Astrocyte (in vitro differentiated cells and primary cell): ENCODE measurements around the gene FBN1. TPM values are rescaled to one million over a fixed set of nuclear protein-coding genes. Genes with fewer than 3 reads are reported as not detected.

Experiments used
- DNase-seq: peaks from one replicate; pipeline ENCODE4 v3.0.0-alpha.2; 2010; ENCODE audit warnings: low read depth
- FAIRE-seq: peaks from 2 replicates; lab custom pipeline; 2011; peaks lifted over from hg19 to GRCh38; lab: Jason Lieb, UNC
- H2AFZ ChIP-seq: 2 replicates; pipeline ENCODE4 v1.6.0; 2012; ENCODE audit warnings: low read depth, low read length, inconsistent platforms
- H3K27ac ChIP-seq: 2 replicates; pipeline ENCODE4 v1.5.1; 2011; ENCODE audit warnings: low read depth, low read length, inconsistent platforms
- H3K27me3 ChIP-seq: 2 replicates; pipeline ENCODE4 v1.6.0; 2011; ENCODE audit warnings: low read length, inconsistent platforms; ENCODE audit not compliant: insufficient read depth
- H3K36me3 ChIP-seq: 2 replicates; pipeline ENCODE4 v1.5.1; 2011; ENCODE audit warnings: low read length, inconsistent platforms; ENCODE audit not compliant: insufficient read depth
- H3K4me1 ChIP-seq: 2 replicates; pipeline ENCODE4 v1.5.1; 2011; ENCODE audit warnings: low read length, inconsistent platforms; ENCODE audit not compliant: insufficient read depth
- H3K4me2 ChIP-seq: 2 replicates; pipeline ENCODE4 v1.6.0; 2012; ENCODE audit warnings: low read length, inconsistent platforms
- H3K4me3 ChIP-seq: 2 replicates; pipeline ENCODE4 v1.5.1; 2011; ENCODE audit warnings: low read depth, mild to moderate bottlenecking, low read length, inconsistent platforms; ENCODE audit not compliant: insufficient read depth
- H3K79me2 ChIP-seq: 2 replicates; pipeline ENCODE4 v1.6.0; 2012; ENCODE audit warnings: mild to moderate bottlenecking, low read length, inconsistent platforms; ENCODE audit not compliant: insufficient read depth
- H3K9ac ChIP-seq: 2 replicates; pipeline ENCODE4 v1.6.0; 2012; ENCODE audit warnings: mild to moderate bottlenecking, low read length, inconsistent platforms
- H3K9me3 ChIP-seq: 2 replicates; pipeline ENCODE4 v1.5.1; 2012; ENCODE audit warnings: low read depth, mild to moderate bottlenecking, low read length, inconsistent platforms; ENCODE audit not compliant: insufficient read depth
- H4K20me1 ChIP-seq: 2 replicates; pipeline ENCODE4 v1.6.0; 2012; ENCODE audit warnings: low read length, inconsistent platforms; ENCODE audit not compliant: insufficient read depth
- H3K27ac Mint-ChIP-seq: one replicate; pipeline ENCODE4 v1.8.0; 2021; ENCODE audit warnings: mild to moderate bottlenecking, mixed read lengths; ENCODE audit not compliant: unreplicated experiment
- H3K27me3 Mint-ChIP-seq: one replicate; pipeline ENCODE4 v1.8.0; 2021; ENCODE audit warnings: low read depth, mixed read lengths; ENCODE audit not compliant: unreplicated experiment
- H3K36me3 Mint-ChIP-seq: one replicate; pipeline ENCODE4 v1.8.0; 2021; ENCODE audit warnings: low read depth, mixed read lengths; ENCODE audit not compliant: unreplicated experiment
- H3K4me1 Mint-ChIP-seq: one replicate; pipeline ENCODE4 v1.8.0; 2021; ENCODE audit warnings: low read depth, mixed read lengths; ENCODE audit not compliant: unreplicated experiment
- H3K4me3 Mint-ChIP-seq: one replicate; pipeline ENCODE4 v1.8.0; 2021; ENCODE audit warnings: mild to moderate bottlenecking, moderate library complexity, mixed read lengths; ENCODE audit not compliant: unreplicated experiment
- H3K9me3 Mint-ChIP-seq: one replicate; pipeline ENCODE4 v1.8.0; 2021; ENCODE audit warnings: mild to moderate bottlenecking, mixed read lengths; ENCODE audit not compliant: unreplicated experiment
- CTCF ChIP-seq: IDR thresholded peaks from 2 replicates; pipeline ENCODE4 v1.5.1; 2011; ENCODE audit warnings: low read depth, mild to moderate bottlenecking, inconsistent platforms, low read length, moderate library complexity; ENCODE audit not compliant: insufficient read depth
- EZH2 ChIP-seq: IDR thresholded peaks from 2 replicates; pipeline ENCODE4 v1.6.1; 2012; ENCODE audit warnings: mild to moderate bottlenecking, low read length, inconsistent platforms; ENCODE audit not compliant: insufficient read depth
- total RNA-seq: library from RNA; stranded (reverse); gene quantifications from 2 replicates; pipeline ENCODE4 v1.2.1, GENCODE V29; 2021

FBN1 gene
- total RNA-seq, 1 donor from 2014 or later = 210 TPM

GRCh38 chr15:48363474-48363873, 282.0 kb downstream of the FBN1 start:
- Mint-ChIP-seq H3K9me3 (peaks cover 8% of the 10 kb centered on the region), H3K27me3 (no peaks in the 10 kb centered on the region), H3K4me3 (no peak overlapping the region), H3K27ac (no peak overlapping the region), H3K4me1 (peaks cover 15% of the 10 kb centered on the region), H3K36me3 (peaks cover 2% of the 10 kb centered on the region)
- H2AFZ ChIP-seq = no peak overlapping the region
- FAIRE-seq (no peak), DNase-seq (no peak)
- H3K79me2 ChIP-seq = no peaks in the 10 kb centered on the region
- H3K27me3 ChIP-seq = no peaks in the 10 kb centered on the region
- no peak overlapping the region for H3K4me3 ChIP-seq
- H3K9me3 ChIP-seq = no peaks in the 10 kb centered on the region
- TF ChIP-seq EZH2 (no peak), CTCF (no peak)
- H3K4me1 ChIP-seq = peaks cover 7% of the 10 kb centered on the region
- no peaks in the 10 kb centered on the region for H4K20me1 ChIP-seq
- no peak overlapping the region for H3K4me2 ChIP-seq
- H3K9ac ChIP-seq = no peak overlapping the region
- no peaks in the 10 kb centered on the region for H3K36me3 ChIP-seq
- H3K27ac ChIP-seq = no peak overlapping the region

DNA sequence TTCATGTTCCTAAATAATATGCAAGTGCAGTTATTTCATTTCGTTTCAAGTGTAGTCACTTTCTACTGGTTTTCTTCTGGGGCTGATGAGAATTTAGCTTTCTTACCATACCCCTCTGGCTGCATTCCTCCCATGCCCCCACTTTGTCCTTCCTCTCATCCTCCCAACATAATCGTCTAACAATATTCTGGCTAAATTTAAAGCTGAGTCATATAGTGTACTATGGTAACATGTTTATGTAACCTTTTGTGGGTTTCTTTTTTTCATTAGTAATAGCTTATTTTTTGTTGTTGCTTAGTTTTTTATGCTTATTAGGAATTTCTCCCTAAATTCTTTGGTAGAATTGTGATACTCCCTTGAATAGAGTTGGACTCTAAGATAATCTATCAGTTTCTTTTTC, 283.8 kb downstream of the FBN1 start:
- no peaks in the 10 kb centered on the region for H3K9me3 ChIP-seq
- no peak overlapping the region for H3K4me2 ChIP-seq
- H3K27me3 ChIP-seq = no peaks in the 10 kb centered on the region
- peaks cover 10% of the 10 kb centered on the region for H3K4me1 ChIP-seq
- FAIRE-seq = peak; percentile 9
- Mint-ChIP-seq H3K4me3 (no peak overlapping the region), H3K9me3 (peaks cover 8% of the 10 kb centered on the region), H3K27me3 (no peaks in the 10 kb centered on the region), H3K36me3 (no peaks in the 10 kb centered on the region), H3K27ac (no peak overlapping the region), H3K4me1 (peaks cover 11% of the 10 kb centered on the region)
- H3K9ac ChIP-seq = no peak overlapping the region
- H3K4me3 ChIP-seq = no peak overlapping the region
- H4K20me1 ChIP-seq = no peaks in the 10 kb centered on the region
- DNase-seq = no peak
- no peaks in the 10 kb centered on the region for H3K36me3 ChIP-seq
- no peak overlapping the region for H2AFZ ChIP-seq
- no peak overlapping the region for H3K27ac ChIP-seq
- H3K79me2 ChIP-seq = no peaks in the 10 kb centered on the region
- TF ChIP-seq EZH2 = no peak
- no peak for TF ChIP-seq CTCF

GRCh38 chr15:48360841-48361240, 284.7 kb downstream of the FBN1 start:
- Histone ChIP-seq H3K4me3 (no peak overlapping the region), H4K20me1 (no peaks in the 10 kb centered on the region), H2AFZ (no peak overlapping the region), H3K4me2 (no peak overlapping the region), H3K27me3 (no peaks in the 10 kb centered on the region), H3K4me1 (peaks cover 10% of the 10 kb centered on the region), H3K27ac (no peak overlapping the region), H3K9ac (no peak overlapping the region), H3K9me3 (no peaks in the 10 kb centered on the region), H3K36me3 (no peaks in the 10 kb centered on the region), H3K79me2 (no peaks in the 10 kb centered on the region)
- no peak overlapping the region for H3K27ac Mint-ChIP-seq
- DNase-seq (peak; percentile 31), FAIRE-seq (no peak)
- H3K4me1 Mint-ChIP-seq = peaks cover 8% of the 10 kb centered on the region
- H3K9me3 Mint-ChIP-seq = peaks cover 8% of the 10 kb centered on the region
- TF ChIP-seq CTCF = no peak
- no peak for TF ChIP-seq EZH2
- H3K27me3 Mint-ChIP-seq = no peaks in the 10 kb centered on the region
- H3K4me3 Mint-ChIP-seq = no peak overlapping the region
- no peaks in the 10 kb centered on the region for H3K36me3 Mint-ChIP-seq

Other genes with a start within 250 kb of the FBN1 start
- gene CEP152, start 165.4 kb upstream of the FBN1 start, total RNA-seq = 4.2 and 6.4 TPM in 2 replicates
- 165 and 166 TPM in 2 replicates for gene EID1, start 232.4 kb upstream of the FBN1 start, total RNA-seq